ENCODE measurements around the gene ZBTB17.

GRCh38 chr1:15993666-15994065, 17.8 kb upstream of the ZBTB17 start:
- TF ChIP-seq CTCF (conservative IDR thresholded peaks at IDR 0.05; ENCODE audit: low read length) (no peak), EZH2phosphoT487 (IDR thresholded peaks at IDR 0.05; ENCODE audit: borderline replicate concordance) (no peak)

Data from Loucy (cell line).